Osteoblast (primary cell): ENCODE data around the gene IL13RA1. TPM values are rescaled to one million over a fixed set of nuclear protein-coding genes. Genes with fewer than 3 reads are reported as not detected.
A peak's percentile ranks its signal among the peaks of the same experiment; 100 is the strongest.

Source experiments
- DNase-seq: peaks from one replicate; pipeline ENCODE4 v3.0.0; 2011; ENCODE audit warnings: low spot score, mixed read lengths; ENCODE audit not compliant: insufficient read length; ENCODE audit errors: missing footprints
- H2AFZ ChIP-seq: 2 replicates; pipeline ENCODE4 v1.6.0; 2011; ENCODE audit warnings: mild to moderate bottlenecking, low read length
- H3K27ac ChIP-seq: 2 replicates; pipeline ENCODE4 v1.5.1; 2011; ENCODE audit warnings: mild to moderate bottlenecking, low read depth, low read length, moderate library complexity
- H3K27me3 ChIP-seq: 2 replicates; pipeline ENCODE4 v1.6.0; 2012; ENCODE audit warnings: mild to moderate bottlenecking, control low read depth, inconsistent platforms, low read length, moderate library complexity; ENCODE audit not compliant: insufficient read depth
- H3K36me3 ChIP-seq: 2 replicates; pipeline ENCODE4 v1.5.1; 2011; ENCODE audit warnings: mild to moderate bottlenecking, low read length, control low read depth, moderate library complexity; ENCODE audit not compliant: insufficient read depth
- H3K4me1 ChIP-seq: 2 replicates; pipeline ENCODE4 v1.5.1; 2011; ENCODE audit warnings: mild to moderate bottlenecking, low read length, control low read depth, moderate library complexity; ENCODE audit not compliant: insufficient read depth
- H3K4me2 ChIP-seq: 2 replicates; pipeline ENCODE4 v1.6.0; 2011; ENCODE audit warnings: mild to moderate bottlenecking, low read length; ENCODE audit not compliant: insufficient read depth
- H3K4me3 ChIP-seq: fragments of 200-600 bp; sonication (generic); 3 replicates; pipeline ENCODE4 v1.5.1; 2012; ENCODE audit warnings: mild to moderate bottlenecking, low read length, inconsistent platforms; ENCODE audit not compliant: insufficient read depth
- H3K79me2 ChIP-seq: 2 replicates; pipeline ENCODE4 v1.6.0; 2012; ENCODE audit warnings: mild to moderate bottlenecking, low read length, control low read depth, inconsistent platforms; ENCODE audit not compliant: insufficient read depth
- H3K9me3 ChIP-seq: 2 replicates; pipeline ENCODE4 v1.5.1; 2011; ENCODE audit warnings: low read depth, low read length, control low read depth
- H4K20me1 ChIP-seq: 2 replicates; pipeline ENCODE4 v1.6.0; 2012; ENCODE audit warnings: mild to moderate bottlenecking, low read length, control low read depth; ENCODE audit not compliant: insufficient read depth
- CTCF ChIP-seq: IDR thresholded peaks from 2 replicates; pipeline ENCODE4 v1.5.1; 2011; ENCODE audit warnings: mild to moderate bottlenecking, low read depth, low read length, moderate library complexity; ENCODE audit errors: extremely low read depth
- total RNA-seq: library from RNA; depleted of rRNA; stranded (reverse); fragments of >200 nt; gene quantifications from 2 replicates; pipeline ENCODE4 v1.2.3, GENCODE V29; 2012

The IL13RA1 gene
- total RNA-seq, 1 donor: 81.4 TPM

DNA sequence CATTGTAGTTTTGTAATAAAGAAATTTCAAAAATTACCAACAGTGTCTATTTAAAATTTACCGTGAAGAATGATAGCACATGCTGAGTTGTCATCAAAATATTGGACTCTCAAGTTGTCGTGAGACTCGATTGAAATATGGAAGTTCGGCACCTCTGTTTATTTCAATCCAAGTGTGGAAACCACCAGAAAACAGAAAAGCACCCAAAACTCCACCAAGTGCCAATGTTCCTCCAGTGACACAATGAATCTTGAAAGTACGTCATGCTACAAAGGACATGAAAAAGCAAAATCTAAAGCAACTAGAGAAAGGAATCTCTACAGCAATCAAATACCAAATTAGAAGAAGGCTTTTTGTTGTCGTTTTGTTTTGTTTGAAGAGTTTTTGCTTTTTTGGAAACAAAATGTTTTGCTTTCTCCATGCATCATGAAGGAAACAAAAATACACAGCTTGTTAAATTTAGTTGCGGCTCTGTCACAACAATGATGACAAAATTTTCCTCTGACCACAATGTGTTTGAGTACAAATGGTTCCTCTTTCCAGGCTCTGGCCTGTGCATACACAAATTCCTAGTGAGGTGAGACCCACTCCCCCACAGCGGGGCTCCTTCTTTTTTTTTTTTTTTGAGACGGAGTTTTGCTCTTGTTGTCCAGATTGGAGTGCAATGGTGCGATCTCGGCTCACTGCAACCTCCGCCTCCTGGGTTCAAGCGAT is 9.6 kb upstream of the IL13RA1 start:
- H2AFZ ChIP-seq: peak overlapping the region; percentile 22
- no peaks in the 10 kb centered on the region for H3K79me2 ChIP-seq
- no peak overlapping the region for H3K4me3 ChIP-seq
- H4K20me1 ChIP-seq: no peaks in the 10 kb centered on the region
- TF ChIP-seq CTCF: no peak
- H3K4me1 ChIP-seq: no peaks in the 10 kb centered on the region
- H3K27me3 ChIP-seq: no peaks in the 10 kb centered on the region
- H3K27ac ChIP-seq: no peak overlapping the region
- H3K36me3 ChIP-seq: no peaks in the 10 kb centered on the region
- no peak for DNase-seq
- no peaks in the 10 kb centered on the region for H3K9me3 ChIP-seq
- no peak overlapping the region for H3K4me2 ChIP-seq

GRCh38 chrX:118718737-118719136 is 8.7 kb upstream of the IL13RA1 start:
- Histone ChIP-seq H3K4me2 (no peak overlapping the region), H3K4me3 (no peak overlapping the region), H3K36me3 (no peaks in the 10 kb centered on the region), H3K4me1 (no peaks in the 10 kb centered on the region), H3K79me2 (no peaks in the 10 kb centered on the region), H3K27me3 (no peaks in the 10 kb centered on the region), H2AFZ (no peak overlapping the region), H3K9me3 (no peaks in the 10 kb centered on the region), H4K20me1 (no peaks in the 10 kb centered on the region), H3K27ac (no peak overlapping the region)
- DNase-seq: no peak
- no peak for TF ChIP-seq CTCF

- no peaks in the 10 kb centered on the region for H4K20me1 ChIP-seq
- no peak overlapping the region for H3K27ac ChIP-seq
- peaks cover 2% of the 10 kb centered on the region for H3K4me1 ChIP-seq
- H3K36me3 ChIP-seq: no peaks in the 10 kb centered on the region
- no peaks in the 10 kb centered on the region for H3K9me3 ChIP-seq
- no peak overlapping the region for H3K4me2 ChIP-seq
- H3K4me3 ChIP-seq: no peak overlapping the region
- no peaks in the 10 kb centered on the region for H3K27me3 ChIP-seq
- DNase-seq: no peak
- no peaks in the 10 kb centered on the region for H3K79me2 ChIP-seq
- H2AFZ ChIP-seq: no peak overlapping the region
- no peak for TF ChIP-seq CTCF
Observed at GRCh38 chrX:118720058-118720707, 7.2 kb upstream of the IL13RA1 start.

DNA sequence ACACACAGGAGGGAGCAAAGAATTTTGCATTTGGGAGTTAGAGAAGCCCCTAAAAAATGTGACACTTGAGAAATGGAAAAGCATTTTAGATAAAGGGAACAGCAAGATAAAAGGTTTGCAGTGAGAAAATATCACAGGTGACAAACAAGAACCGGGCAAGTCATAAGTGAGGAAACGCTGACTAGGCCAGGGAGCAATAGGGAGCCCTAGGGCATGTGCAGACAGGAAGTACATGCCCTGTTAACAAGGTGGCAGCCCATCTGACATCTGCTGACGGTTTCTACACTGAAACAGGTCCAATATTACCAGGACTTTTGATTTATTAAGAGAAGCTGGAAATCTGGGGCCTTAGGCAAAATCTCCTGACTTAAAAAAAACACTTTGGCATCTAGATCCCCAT is 4.0 kb upstream of the IL13RA1 start:
- Histone ChIP-seq H3K4me1 (peaks cover 7% of the 10 kb centered on the region), H3K79me2 (peaks cover 3% of the 10 kb centered on the region), H2AFZ (no peak overlapping the region), H3K27me3 (no peaks in the 10 kb centered on the region), H3K36me3 (no peaks in the 10 kb centered on the region), H3K4me3 (no peak overlapping the region), H3K4me2 (no peak overlapping the region), H3K9me3 (no peaks in the 10 kb centered on the region), H3K27ac (no peak overlapping the region), H4K20me1 (no peaks in the 10 kb centered on the region)
- DNase-seq: no peak
- TF ChIP-seq CTCF: no peak
